Left renal pelvis (tissue), 4 donors: ENCODE measurements around the gene AKAIN1. TPM values are rescaled to one million over a fixed set of nuclear protein-coding genes. Genes with fewer than 3 reads are reported as not detected.

Experiments used
- DNase-seq, 4 donors: peaks; one replicate each; pipeline ENCODE4 v3.0.0-alpha.2; 2013; ENCODE audit warnings: low read depth in 4 of 4, low spot score in 3 of 4
- polyA plus RNA-seq, 4 donors: library from polyadenylated mRNA; unstranded; fragments of 120-200 nt; gene quantifications; one replicate each; pipeline ENCODE4 v1.2.1, GENCODE V29; 2013; ENCODE audit not compliant: insufficient read length in 4 of 4

AKAIN1 gene
- polyA plus RNA-seq, 4 donors, result not detected

GRCh38 chr18:5103286-5103685 lies 93.8 kb downstream of the AKAIN1 start:
- DNase-seq, result no peak

GRCh38 chr18:5097116-5097703 lies 99.8 kb downstream of the AKAIN1 start:
- no peak for DNase-seq

- no peak for DNase-seq
Measured at GRCh38 chr18:5095239-5095638, 101.8 kb downstream of the AKAIN1 start.

GRCh38 chr18:5093902-5094301 lies 103.2 kb downstream of the AKAIN1 start:
- DNase-seq, result no peak

Other genes with a start within 250 kb of the AKAIN1 start
- 10 to 100 TPM; 21.3 to 28.5 (median 23.2) TPM for gene ZBTB14, start 98.5 kb upstream of the AKAIN1 start, polyA plus RNA-seq